GM18907 (cell line): Measurements from ENCODE around the gene DNAH9.
"Not testable (repeated sequence)": the region's sequence is repeated elsewhere in the genome, so short reads cannot be mapped to it uniquely, and the experiment has no call there.

ENCODE experiments used
- ATAC-seq: cut with Tn5 transposase; IDR thresholded peaks from one replicate; pipeline ENCODE4 v1.9.1; 2021; ENCODE audit warnings: mild to moderate bottlenecking, moderate library complexity; ENCODE audit not compliant: unreplicated experiment

Gene DNAH9

DNA sequence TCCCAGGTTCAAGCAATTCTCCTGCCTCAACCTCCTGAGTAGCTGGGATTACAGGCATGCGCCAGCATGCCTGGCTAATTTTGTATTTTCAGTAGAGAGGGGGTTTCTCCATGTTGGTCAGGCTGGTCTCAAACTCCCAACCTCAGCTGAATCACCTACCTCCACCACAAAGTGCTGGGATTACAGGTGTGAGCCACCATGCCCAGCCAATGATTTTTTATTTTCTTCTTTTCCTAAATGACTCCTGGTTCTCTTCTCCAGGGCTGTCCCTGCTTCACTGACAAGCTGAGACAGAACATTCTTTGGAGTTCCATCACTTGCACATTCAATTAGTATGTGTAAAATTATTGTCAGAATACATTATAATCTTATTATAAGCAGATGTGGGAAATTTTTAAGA, 351.3 kb downstream of the DNAH9 start:
- ATAC-seq, result not testable (repeated sequence)

DNA sequence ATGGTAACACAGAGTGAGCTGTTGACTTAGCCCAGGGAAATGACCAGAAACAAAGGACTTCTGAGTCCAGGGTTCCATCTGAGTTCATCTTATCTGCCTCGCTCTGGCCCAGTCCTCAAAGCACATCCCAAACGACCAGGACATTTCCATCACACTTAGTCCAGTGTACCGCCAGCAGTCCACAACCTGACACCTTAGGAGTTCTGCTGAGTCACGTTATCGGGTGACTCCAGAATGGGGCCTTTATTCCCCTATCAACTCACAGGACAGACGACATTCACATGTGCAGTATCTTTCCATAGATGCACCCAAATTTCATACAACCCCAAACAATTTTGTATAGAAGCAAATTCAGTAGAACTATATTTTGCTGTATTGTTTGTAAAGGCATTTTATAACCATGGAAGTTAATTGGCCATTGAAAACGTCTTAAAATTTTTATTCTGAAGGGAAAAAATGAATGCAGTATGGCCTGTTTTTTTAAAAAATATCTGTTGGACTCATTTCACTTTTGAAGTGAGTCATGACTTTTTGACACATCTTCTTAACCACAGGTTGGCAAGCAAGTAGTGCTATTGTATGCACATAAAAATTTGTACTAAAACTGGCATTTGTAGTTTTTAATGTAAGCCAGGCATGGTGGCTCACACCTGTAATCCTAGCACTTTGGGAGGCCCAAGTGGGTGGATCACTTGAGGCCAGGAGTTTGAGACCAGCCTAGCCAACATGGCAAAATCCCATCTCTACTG, 352.7 kb downstream of the DNAH9 start:
- ATAC-seq, result no peak

DNA sequence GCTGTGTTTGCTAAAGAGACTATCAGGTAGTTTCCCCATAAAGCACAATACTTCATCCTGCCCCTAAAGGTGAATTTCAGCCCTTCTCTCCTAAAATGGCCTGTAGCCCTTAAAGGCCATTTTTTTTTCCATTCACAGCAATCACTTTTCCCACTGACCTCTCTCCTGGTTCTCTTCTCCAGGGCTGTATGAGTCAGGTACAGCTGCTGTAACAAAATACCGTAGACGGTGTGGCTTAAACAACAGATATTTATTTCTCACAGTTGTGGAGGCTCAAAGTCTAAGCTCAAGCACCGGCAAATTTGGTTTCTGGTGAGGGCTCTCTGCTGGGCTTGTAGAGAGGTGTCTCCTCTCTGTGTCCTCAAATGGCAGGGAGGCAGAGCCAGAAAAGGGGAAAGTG, 354.3 kb downstream of the DNAH9 start:
- ATAC-seq, result no peak

DNA sequence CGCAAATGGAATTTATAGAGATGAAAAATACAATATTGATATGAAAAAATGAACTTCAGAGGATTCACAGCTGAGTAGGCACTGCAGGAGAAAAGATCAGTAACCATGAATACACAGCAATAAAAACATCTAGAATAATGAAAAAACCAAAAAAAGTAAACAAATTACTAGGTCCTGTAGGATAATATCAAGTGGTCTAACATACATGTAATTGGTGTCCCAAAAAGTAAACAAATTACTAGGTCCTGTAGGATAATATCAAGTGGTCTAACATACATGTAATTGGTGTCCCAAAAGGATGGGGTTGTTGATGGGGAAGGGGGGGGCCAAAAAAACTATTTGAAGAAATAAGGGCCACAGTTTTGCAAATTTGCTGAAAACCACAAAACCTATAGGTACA, 355.7 kb downstream of the DNAH9 start:
- ATAC-seq, result no peak

DNA sequence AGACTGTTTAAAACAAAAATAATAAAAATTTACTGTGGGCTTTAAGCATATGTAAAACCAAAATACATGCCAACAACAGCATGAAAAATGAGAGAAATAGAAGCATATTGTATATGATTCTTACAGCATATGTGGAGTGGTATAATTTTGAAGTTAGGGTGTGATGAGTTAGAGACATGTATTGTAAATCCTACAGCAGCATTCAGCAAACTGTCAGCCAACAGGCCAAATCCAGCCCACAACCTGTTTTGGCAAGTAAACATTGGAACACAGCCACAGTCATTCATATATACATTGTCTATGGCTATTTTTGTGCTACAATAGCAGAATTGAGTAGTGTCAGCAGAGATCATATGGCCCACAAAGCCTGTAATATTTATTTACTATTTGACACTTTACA, 356.7 kb downstream of the DNAH9 start:
- no peak for ATAC-seq

DNA sequence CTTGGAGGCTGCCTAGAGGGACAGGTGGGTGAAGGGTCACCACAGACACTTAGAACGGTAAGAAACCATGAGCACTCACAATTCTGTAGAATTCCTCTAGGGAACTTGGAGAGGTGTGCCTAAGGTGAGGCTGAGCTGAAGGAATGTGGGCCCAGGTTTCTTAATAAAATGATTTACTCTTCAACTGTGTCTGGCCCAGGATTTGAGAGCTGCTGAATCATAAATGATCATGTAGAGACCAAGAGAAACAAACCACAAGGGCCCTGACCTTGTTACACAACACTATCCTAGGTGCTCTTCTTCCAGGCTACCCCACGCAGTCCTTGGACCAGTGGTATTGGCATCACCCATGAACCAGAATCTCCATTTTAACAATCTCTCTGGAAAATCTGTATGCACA, 371.3 kb downstream of the DNAH9 start:
- ATAC-seq, result no peak

DNA sequence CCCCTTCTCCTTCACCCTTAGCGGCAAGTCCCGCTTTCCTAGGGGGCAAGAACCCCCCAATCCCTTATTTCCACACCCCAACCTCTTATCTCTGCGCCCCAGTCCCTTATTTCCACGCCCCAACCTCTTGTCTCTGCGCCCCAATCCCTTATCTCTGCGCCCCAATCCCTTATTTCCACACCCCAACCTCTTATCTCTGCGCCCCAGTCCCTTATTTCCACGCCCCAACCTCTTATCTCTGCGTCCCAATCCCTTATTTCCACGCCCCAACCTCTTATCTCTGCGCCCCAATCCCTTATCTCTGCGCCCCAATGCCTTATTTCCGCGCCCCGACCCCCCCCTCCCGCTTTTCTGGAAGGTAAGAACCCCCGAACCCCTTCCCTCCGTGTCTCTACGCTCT, 374.5 kb downstream of the DNAH9 start:
- not testable (repeated sequence) for ATAC-seq

DNA sequence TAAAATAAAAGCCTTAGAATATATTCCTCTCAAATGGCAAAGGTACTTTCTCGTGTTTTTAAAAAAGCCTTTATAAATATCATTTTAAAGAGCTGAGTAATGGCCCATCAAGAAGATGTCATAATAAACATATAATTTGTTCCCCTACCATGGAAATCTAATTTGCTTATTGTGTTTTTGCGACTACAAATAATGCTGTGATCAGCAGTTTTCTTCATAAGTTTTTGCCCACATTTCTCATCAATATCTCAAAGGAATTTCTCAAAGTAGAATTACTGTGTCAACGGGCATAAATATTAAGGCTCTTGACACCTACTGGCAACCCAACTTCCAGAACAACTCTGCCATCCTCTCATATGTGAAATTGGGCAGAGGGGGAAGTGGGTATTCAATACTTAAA, 381.5 kb downstream of the DNAH9 start:
- no peak for ATAC-seq

DNA sequence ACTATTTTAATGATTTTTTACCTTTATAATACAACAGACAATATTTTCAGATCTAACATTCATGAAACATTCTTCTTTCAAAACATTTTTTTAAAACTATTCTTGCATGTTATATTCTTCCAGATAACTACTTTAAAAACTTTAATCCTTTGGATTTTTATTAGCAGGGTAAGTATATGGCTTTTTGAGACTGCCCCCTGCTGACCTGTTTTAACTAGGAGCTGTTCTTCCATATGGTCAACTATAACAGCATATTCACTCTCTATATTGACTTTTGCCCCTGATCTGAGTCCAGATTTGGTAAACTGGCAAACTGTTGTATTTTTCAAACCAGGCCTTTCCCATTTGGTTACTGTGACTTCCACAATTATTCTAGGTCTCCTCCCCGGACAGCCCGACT, 382.5 kb downstream of the DNAH9 start:
- ATAC-seq, result no peak

DNA sequence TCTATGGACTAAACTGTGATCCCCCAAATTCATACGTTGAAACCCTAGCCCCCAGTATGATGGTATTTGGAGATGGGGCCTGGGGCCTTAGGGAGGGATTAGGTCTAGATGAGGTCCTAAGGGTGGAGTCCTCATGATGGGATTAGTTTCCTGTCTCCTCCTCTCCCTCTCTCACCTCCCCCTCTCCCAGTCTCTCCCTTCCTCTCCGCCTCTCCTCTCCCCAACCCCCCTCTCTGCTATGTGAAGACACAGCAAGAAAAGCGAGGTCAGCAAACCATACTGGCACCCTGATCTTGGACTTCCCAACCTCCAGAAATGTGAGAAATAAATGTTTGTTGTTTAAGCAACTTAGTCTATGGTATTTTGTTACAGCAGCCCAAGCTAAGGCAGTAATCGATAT, 383.6 kb downstream of the DNAH9 start:
- ATAC-seq, result no peak

DNA sequence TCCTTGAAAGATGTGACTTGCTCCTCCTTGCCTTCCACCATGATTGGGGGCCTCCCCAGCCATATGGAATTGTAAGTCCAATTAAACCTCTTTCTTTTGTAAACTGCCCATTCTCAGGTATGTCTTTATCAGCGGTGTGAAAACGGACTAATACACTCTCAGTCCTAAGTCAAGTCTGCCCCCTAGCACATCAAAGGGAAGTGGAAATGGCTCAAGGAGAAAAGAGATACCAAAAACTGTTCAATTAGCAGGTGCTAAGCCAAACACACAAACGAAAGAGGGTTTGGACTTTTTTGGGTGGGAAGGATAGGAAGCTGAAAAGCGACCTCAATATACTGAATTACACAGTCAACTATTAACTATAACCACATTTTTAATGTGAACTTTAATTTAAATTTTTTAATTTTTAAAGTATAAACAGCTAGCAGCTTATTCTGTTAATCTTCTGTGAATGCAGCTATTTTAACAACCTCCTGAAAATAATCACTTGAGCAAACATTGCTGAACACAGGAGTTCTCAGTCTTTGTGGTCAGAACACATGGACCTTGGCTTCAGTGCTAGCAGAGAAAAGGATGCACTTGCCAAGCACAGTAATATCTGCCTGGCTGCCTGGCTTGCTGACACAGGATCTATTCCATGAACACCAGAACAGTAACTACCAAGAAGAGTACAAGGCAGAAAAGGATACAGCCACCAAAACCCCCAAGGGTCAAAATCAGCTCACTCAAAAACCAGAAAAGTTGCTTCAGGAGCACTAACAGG, 388.1 kb downstream of the DNAH9 start:
- ATAC-seq, result no peak

DNA sequence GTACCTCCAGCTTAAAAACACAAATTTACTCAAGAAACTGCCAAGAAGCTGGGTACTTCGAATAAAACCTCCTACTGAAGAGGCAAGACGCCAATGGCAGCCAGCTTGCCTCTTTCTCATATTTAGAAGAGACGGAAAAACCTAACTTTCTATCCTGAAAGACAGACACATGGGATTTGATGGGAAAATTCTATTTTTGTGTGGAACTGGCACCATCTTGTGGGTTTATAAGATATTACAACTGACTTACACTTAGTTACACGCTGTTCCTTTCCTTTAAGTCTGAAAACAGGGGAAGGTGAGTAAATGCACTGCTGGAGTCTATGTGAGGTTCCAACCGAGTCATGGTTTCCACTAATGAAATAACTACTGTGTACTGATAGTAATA, 388.7 kb downstream of the DNAH9 start:
- ATAC-seq, result no peak

DNA sequence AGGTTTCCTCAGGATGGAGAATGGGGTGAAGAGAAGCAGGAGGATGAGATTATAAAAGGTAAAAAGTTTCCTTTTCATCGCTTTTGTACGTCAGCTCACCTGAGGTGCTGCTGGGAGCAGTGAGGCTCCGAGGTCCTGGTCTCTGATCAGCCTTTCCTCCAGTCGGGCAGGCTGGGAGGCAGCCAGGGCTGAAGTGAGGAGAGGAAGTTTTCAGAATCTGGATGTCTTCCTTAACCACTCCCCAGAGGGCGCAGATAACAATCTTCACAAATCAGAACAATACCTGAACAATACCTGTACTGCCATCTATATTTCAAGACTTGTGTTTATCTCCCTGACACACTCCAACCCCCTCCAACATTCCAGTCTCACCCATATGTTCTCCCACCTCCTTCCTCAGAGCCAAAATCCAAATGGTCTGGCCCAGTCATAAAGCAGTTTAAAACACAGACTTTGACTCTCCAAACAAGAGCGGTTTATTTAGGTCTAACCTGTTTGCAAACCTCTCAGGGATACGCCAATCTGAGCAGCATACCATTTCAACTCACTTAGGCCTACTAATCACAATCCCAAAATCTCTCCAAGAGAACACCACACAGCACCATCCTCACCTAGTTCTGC, 392.2 kb downstream of the DNAH9 start:
- ATAC-seq, result no peak

DNA sequence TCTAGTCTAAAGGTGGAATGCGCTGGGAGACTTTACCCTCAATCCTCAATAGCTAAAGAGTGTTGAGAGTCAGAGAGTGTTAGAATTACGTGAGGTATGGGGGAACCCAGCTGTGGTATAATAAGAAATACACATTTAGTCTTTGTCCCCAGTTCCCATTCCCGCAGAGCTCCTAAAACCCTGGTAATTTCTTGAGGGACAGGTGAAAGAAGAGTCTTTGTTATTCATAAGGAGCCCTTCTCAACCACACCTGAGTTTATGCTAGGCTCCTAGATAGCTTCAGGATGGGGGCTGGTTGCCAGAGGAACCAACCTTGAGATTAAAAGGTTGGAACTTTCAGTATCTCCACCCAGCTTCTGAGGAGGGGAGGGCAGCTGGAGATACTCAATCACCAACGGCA, 393.2 kb downstream of the DNAH9 start:
- ATAC-seq, result no peak

DNA sequence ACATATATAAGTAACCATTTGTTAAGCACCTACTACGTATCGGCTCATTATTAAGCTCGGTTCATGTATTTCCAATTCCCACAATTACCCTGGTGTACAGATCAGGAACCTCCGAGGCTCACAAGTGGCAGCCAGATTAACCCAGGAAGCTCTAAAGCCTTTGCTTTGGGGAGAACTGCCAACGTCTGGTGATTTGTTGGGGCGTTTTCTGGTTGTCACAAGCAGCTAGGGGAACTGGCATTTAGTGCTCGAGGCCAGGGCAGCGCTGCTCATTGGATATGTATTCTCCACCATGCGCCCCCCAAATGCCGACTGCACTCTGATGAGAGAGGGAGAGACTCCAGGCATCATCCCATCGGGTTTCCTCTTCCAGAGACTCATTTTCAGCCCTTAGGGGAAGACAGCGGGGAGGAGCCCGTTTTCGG, 398.5 kb downstream of the DNAH9 start:
- peak; percentile 53 for ATAC-seq

DNA sequence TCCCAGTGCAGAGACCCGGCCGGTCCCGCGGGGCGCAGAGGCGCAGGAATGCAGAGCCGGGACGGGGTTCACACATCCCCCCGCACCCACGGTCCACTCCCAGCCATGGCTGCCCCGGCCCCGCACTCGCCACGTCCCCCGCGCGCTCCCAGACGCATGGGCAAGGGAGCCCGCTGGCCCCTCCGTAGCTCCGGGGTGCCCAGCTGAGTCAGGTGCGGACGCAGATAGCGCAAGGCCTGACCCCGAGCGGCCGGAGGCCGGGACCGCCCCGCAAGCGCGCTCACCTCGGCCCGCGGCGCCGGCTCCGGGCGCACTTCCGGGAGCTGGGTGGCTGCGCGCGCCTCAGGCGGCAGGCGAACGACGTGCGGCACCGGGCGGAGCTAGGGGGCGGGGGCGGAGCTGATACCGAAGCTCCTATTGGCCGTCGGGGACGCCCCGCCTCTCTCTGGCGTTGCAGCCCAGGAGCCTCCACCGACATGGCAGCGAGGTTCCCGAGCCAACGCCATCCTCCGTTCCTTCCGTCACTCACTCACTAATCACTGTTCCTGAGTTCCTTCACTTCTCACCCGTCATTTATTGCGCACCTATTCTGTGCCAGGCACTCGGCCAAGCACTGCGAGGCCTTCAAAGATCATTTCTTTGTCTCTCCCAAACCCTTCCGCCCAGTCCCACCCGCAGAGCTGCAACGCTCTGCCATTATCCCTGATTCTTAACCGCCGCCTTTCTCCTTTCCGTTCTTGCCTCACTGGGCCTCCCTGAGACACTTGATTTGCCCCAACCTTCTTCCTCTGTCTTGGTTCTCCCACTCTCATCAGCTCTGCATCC, 399.1 kb downstream of the DNAH9 start, which contains the start of gene ZNF18:
Gene ZNF18, minus strand, starts transcription at position 329 of the 825 bp plus-strand sequence. CDS start 4,646 bp downstream, outside the sequence.
- peak; percentile 97 for ATAC-seq

DNA sequence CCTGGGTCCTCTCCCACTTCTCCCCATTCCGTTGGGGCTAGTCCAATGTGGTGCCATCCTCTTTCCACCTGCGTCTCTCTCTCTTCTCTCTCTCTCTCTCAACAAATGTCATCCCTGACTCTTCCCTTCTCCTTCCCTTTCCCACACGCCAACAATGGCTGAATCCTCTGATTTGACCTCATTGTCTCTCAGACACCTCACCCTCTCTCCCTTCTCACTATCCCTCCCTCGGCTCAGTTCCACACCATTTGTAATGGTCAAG, 399.6 kb downstream of the DNAH9 start:
- ATAC-seq, result no peak

DNA sequence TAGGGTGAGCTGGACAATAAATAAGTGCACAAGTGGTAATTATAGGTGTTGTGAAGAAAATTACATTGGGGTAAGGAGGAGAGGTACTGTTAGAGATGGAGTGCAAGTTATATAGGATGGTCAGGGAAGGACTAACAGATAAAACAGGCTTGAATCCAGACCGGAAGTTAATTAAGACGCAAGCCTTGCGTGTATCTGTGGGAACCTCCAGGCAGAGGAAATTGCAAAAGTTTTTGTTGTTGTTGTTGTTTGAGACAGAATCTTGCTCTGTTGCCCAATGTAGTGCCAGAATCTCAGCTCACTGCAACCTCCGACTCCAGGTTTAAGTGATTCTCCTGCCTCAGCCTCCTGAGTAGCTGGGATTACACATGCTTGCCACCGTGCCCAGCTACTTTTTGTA, 401.4 kb downstream of the DNAH9 start:
- ATAC-seq, result no peak

DNA sequence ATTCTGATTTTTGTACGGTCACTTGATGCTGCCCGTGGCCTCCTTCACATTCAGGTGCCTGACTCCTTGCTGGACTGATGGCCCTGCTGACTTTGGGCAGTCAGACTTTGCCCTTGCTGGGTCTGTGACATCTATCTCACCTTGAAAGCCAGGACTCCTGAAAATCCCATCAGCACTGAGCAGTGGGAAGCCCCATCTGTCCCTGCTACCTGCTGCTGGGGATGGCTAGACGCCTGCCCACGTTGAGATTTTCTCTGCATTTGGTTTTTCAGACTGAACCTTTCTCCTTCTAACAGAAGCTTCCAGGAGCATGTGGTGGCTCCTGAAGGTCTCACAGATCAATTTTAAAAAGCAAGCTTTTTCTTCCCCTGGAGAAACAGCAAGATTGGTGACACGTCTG, 409.2 kb downstream of the DNAH9 start:
- ATAC-seq, result no peak
